H9 (cell line): ENCODE data around the gene PROC. TPM values are rescaled to one million over a fixed set of nuclear protein-coding genes. Genes with fewer than 3 reads are reported as not detected.

Experiments
- DNase-seq: peaks from one replicate; pipeline ENCODE4 v3.0.0-alpha.2; 2017
- H2AFZ ChIP-seq: one replicate; pipeline ENCODE4 v1.6.1; 2013; ENCODE audit warnings: mild to moderate bottlenecking, low read length, control low read depth, moderate library complexity
- H2AK5ac ChIP-seq: 2 replicates; pipeline ENCODE4 v1.6.1; 2013; ENCODE audit warnings: low read length, control low read depth, mixed read lengths; ENCODE audit not compliant: insufficient read length
- H2BK120ac ChIP-seq: one replicate; pipeline ENCODE4 v1.6.1; 2013; ENCODE audit warnings: low read depth, mild to moderate bottlenecking, low read length, control low read depth, inconsistent platforms; ENCODE audit not compliant: poor library complexity, severe bottlenecking
- H2BK12ac ChIP-seq: 2 replicates; pipeline ENCODE4 v1.6.1; 2013; ENCODE audit warnings: low read length, control low read depth, mixed read lengths, low read depth; ENCODE audit not compliant: insufficient read length
- H2BK15ac ChIP-seq: 2 replicates; pipeline ENCODE4 v1.6.1; 2013; ENCODE audit warnings: low read depth, low read length, control low read depth
- H2BK20ac ChIP-seq: one replicate; pipeline ENCODE4 v1.6.1; 2013; ENCODE audit warnings: low read depth, mild to moderate bottlenecking, low read length, control low read depth, inconsistent platforms; ENCODE audit not compliant: poor library complexity, severe bottlenecking
- H2BK5ac ChIP-seq: 2 replicates; pipeline ENCODE4 v1.6.1; 2013; ENCODE audit warnings: low read length, control low read depth, mixed read lengths; ENCODE audit not compliant: insufficient read length
- H3K14ac ChIP-seq: 2 replicates; pipeline ENCODE4 v1.6.1; 2013; ENCODE audit warnings: low read length, control low read depth; ENCODE audit not compliant: insufficient read depth
- H3K18ac ChIP-seq: 2 replicates; pipeline ENCODE4 v1.6.1; 2013; ENCODE audit warnings: low read depth, mild to moderate bottlenecking, mixed read lengths, low read length, control low read depth; ENCODE audit not compliant: insufficient read length
- H3K23ac ChIP-seq: 2 replicates; pipeline ENCODE4 v1.6.1; 2013; ENCODE audit warnings: low read length, control low read depth, mixed read lengths, low read depth; ENCODE audit not compliant: insufficient read length
- H3K23me2 ChIP-seq: 2 replicates; pipeline ENCODE4 v1.6.1; 2013; ENCODE audit warnings: low read depth, mild to moderate bottlenecking, mixed read lengths, low read length, control low read depth; ENCODE audit not compliant: insufficient read length, poor library complexity, severe bottlenecking
- H3K27ac ChIP-seq: 2 replicates; pipeline ENCODE4 v1.5.1; 2013; ENCODE audit warnings: low read length, control low read depth, mixed read lengths, low read depth; ENCODE audit not compliant: insufficient read length
- H3K27me3 ChIP-seq: 2 replicates; pipeline ENCODE4 v1.6.1; 2013; ENCODE audit warnings: low read length, control low read depth, inconsistent platforms; ENCODE audit not compliant: insufficient read depth
- H3K4ac ChIP-seq: 2 replicates; pipeline ENCODE4 v1.6.1; 2013; ENCODE audit warnings: low read depth, mild to moderate bottlenecking, control low read depth, inconsistent platforms, low read length, moderate library complexity
- H3K4me1 ChIP-seq: 2 replicates; pipeline ENCODE4 v1.6.1; 2013; ENCODE audit warnings: low read length, control low read depth, inconsistent platforms; ENCODE audit not compliant: insufficient read depth
- H3K4me2 ChIP-seq: 2 replicates; pipeline ENCODE4 v1.6.1; 2013; ENCODE audit warnings: low read length, control low read depth, mixed read lengths; ENCODE audit not compliant: insufficient read length, insufficient read depth
- H3K56ac ChIP-seq: 2 replicates; pipeline ENCODE4 v1.6.1; 2013; ENCODE audit warnings: low read depth, mild to moderate bottlenecking, mixed read lengths, low read length, control low read depth; ENCODE audit not compliant: insufficient read length
- H3K79me1 ChIP-seq: 2 replicates; pipeline ENCODE4 v1.6.1; 2013; ENCODE audit warnings: low read depth, mild to moderate bottlenecking, moderate library complexity, low read length, control low read depth, inconsistent platforms; ENCODE audit not compliant: insufficient read depth, poor library complexity, severe bottlenecking
- H3K79me2 ChIP-seq: 2 replicates; pipeline ENCODE4 v1.6.1; 2013; ENCODE audit warnings: low read length, control low read depth, inconsistent platforms; ENCODE audit not compliant: insufficient read depth
- H3K9ac ChIP-seq: 2 replicates; pipeline ENCODE4 v1.6.1; 2013; ENCODE audit warnings: low read length, control low read depth, mixed read lengths; ENCODE audit not compliant: insufficient read length; ENCODE audit errors: extremely low read depth
- H3K9me3 ChIP-seq: one replicate; pipeline ENCODE4 v1.6.1; 2013; ENCODE audit warnings: low read depth, low read length, inconsistent platforms; ENCODE audit not compliant: control insufficient read depth
- H3T11ph ChIP-seq: one replicate; pipeline ENCODE4 v1.6.1; 2013; ENCODE audit warnings: mild to moderate bottlenecking, low read length, control low read depth, inconsistent platforms
- H4K20me1 ChIP-seq: one replicate; pipeline ENCODE4 v1.6.1; 2013; ENCODE audit not compliant: control insufficient read depth, insufficient read length, insufficient read depth
- H4K5ac ChIP-seq: 2 replicates; pipeline ENCODE4 v1.6.1; 2013; ENCODE audit warnings: low read depth, mild to moderate bottlenecking, mixed read lengths, low read length, control low read depth; ENCODE audit not compliant: insufficient read length
- H4K8ac ChIP-seq: replicated peaks from 2 replicates; pipeline ENCODE4 v1.6.1; 2013; ENCODE audit warnings: low read length, control low read depth, mixed read lengths, low read depth; ENCODE audit not compliant: insufficient read length
- H4K91ac ChIP-seq: 2 replicates; pipeline ENCODE4 v1.6.1; 2013; ENCODE audit warnings: low read depth, mild to moderate bottlenecking, moderate library complexity, mixed read lengths, low read length, control low read depth; ENCODE audit not compliant: insufficient read length
- H3K27ac Mint-ChIP-seq, 3 experiments: 2 replicates in 2 of 3; 3 replicates in 1 of 3; pipeline ENCODE4 v1.8.0; 2020 to 2021; ENCODE audit warnings: mixed read lengths in 3 of 3, mild to moderate bottlenecking in 1 of 3, moderate library complexity in 1 of 3
- H3K27me3 Mint-ChIP-seq: 2 replicates; pipeline ENCODE4 v1.8.0; 2021; ENCODE audit warnings: low read depth, mild to moderate bottlenecking, moderate library complexity, mixed read lengths
- H3K36me3 Mint-ChIP-seq, 3 experiments: 2 replicates in 2 of 3; 3 replicates in 1 of 3; pipeline ENCODE4 v1.8.0; 2020 to 2021; ENCODE audit warnings: low read depth in 3 of 3, mixed read lengths in 3 of 3; ENCODE audit not compliant: insufficient read depth in 1 of 3
- H3K4me1 Mint-ChIP-seq, 2 experiments: 2 replicates each; pipeline ENCODE4 v1.8.0; 2020; ENCODE audit warnings: mixed read lengths in 2 of 2
- H3K4me3 Mint-ChIP-seq, 2 experiments: 2 replicates in 1 of 2; 3 replicates in 1 of 2; pipeline ENCODE4 v1.8.0; 2020 to 2021; ENCODE audit warnings: mild to moderate bottlenecking in 2 of 2, mixed read lengths in 2 of 2, moderate library complexity in 1 of 2
- H3K9me3 Mint-ChIP-seq, 2 experiments: 2 replicates in 1 of 2; 3 replicates in 1 of 2; pipeline ENCODE4 v1.8.0; 2020; ENCODE audit warnings: mild to moderate bottlenecking in 2 of 2, mixed read lengths in 2 of 2, moderate library complexity in 1 of 2
- WGBS: extraction: QIAGEN DNeasy Blood & Tissue Kit; methylation state at CpG from one replicate; pipeline ENCODE4 v1.1.7; 2013; ENCODE audit warnings: missing lambda C conversion rate, low lambda C conversion rate, mixed read lengths; ENCODE audit not compliant: insufficient read length; ENCODE audit errors: extremely low coverage; 5-methylcytosine and 5-hydroxymethylcytosine counted together
- total RNA-seq: library from RNA; stranded (reverse); gene quantifications from 2 replicates; pipeline ENCODE4 v1.2.1, GENCODE V29; 2021
- TF ChIP-seq, protein P1 (sequence below): fragments of 200-600 bp; sonication (generic); conservative IDR thresholded peaks from 3 replicates; pipeline ENCODE4 v1.8.0; 2021; ENCODE audit warnings: antibody characterized with exemption, mild to moderate bottlenecking

The PROC gene
- total RNA-seq, 1 experiment from 2014 or later = 0.61 TPM

DNA sequence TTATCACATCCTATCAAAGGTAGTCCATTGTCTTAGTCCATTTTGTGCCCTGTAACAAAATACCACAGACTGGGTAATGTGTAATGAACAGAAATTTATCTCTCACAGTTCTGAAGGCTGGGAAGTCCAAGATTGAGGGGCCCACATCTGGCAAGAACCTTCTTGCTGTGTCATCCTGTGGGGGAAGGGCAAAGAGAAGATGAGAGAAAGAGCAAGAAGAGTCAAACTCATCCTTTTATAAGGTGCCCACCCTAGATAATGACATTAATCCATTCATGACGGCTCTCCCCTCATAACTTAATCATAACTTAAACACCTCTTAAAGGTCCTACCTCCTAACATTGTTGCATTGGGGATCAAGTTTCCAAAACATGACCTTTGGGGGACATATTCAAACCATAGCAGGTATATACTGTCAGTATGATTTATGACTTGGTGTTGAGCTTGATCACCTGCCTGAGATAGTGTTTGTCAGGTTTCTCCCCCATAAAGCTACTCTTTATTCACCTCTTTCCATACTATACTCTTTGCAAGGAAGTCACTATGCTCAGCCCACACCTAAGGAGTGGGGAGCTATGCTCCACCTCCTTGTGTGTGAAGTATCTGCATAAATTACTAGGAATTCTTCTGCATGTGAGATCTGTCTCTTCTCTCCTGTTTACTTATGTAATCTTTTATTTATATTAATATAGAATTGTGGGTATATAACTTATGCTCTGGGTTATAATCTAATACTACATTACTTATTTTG is 25.2 kb upstream of the PROC start:
- Mint-ChIP-seq H3K4me1 (peaks cover 10 to 14% of the 10 kb centered on the region in 2 experiments), H3K4me3 (no peak overlapping the region), H3K27me3 (no peaks in the 10 kb centered on the region), H3K27ac (peak overlapping the region in 1 of 3 experiments; percentile 68; a peak in 1 of 7 replicates), H3K36me3 (peaks cover 3 to 5% (median 4%) of the 10 kb centered on the region in 3 experiments; a peak in 5 of 7 replicates), H3K9me3 (peaks cover 3% of the 10 kb centered on the region in 2 experiments; a peak in 2 of 5 replicates)
- H3K18ac ChIP-seq = no peak overlapping the region
- TF ChIP-seq, protein P1, sequence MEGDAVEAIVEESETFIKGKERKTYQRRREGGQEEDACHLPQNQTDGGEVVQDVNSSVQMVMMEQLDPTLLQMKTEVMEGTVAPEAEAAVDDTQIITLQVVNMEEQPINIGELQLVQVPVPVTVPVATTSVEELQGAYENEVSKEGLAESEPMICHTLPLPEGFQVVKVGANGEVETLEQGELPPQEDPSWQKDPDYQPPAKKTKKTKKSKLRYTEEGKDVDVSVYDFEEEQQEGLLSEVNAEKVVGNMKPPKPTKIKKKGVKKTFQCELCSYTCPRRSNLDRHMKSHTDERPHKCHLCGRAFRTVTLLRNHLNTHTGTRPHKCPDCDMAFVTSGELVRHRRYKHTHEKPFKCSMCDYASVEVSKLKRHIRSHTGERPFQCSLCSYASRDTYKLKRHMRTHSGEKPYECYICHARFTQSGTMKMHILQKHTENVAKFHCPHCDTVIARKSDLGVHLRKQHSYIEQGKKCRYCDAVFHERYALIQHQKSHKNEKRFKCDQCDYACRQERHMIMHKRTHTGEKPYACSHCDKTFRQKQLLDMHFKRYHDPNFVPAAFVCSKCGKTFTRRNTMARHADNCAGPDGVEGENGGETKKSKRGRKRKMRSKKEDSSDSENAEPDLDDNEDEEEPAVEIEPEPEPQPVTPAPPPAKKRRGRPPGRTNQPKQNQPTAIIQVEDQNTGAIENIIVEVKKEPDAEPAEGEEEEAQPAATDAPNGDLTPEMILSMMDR = no peak
- H3K79me2 ChIP-seq = no peaks in the 10 kb centered on the region
- H3K4me1 ChIP-seq = 0 out of 2 replicates have a peak, but pooled peaks cover 4% of the 10 kb centered on the region
- no CpG with 5 or more reads among the region's 1 CpG for WGBS
- H2BK20ac ChIP-seq = no peak overlapping the region
- H4K91ac ChIP-seq = no peak overlapping the region
- H3K79me1 ChIP-seq = no peaks in the 10 kb centered on the region
- H3T11ph ChIP-seq = no peak overlapping the region
- H3K4me2 ChIP-seq = no peak overlapping the region
- H4K20me1 ChIP-seq = no peaks in the 10 kb centered on the region
- H2AFZ ChIP-seq = no peak overlapping the region
- no peak overlapping the region for H2BK5ac ChIP-seq
- no peak overlapping the region for H2BK12ac ChIP-seq
- no peak overlapping the region for H3K9ac ChIP-seq
- H2AK5ac ChIP-seq = no peak overlapping the region
- no peaks in the 10 kb centered on the region for H3K9me3 ChIP-seq
- H4K8ac ChIP-seq = no peak overlapping the region
- no peak for DNase-seq
- no peak overlapping the region for H3K56ac ChIP-seq
- H2BK120ac ChIP-seq = no peak overlapping the region
- H2BK15ac ChIP-seq = no peak overlapping the region
- H3K23ac ChIP-seq = no peak overlapping the region
- no peak overlapping the region for H3K27ac ChIP-seq
- H3K27me3 ChIP-seq = no peaks in the 10 kb centered on the region; the same call in 1 of the 2 replicates
- no peak overlapping the region for H3K14ac ChIP-seq
- no peak overlapping the region for H3K4ac ChIP-seq
- H4K5ac ChIP-seq = no peak overlapping the region
- H3K23me2 ChIP-seq = no peaks in the 10 kb centered on the region
